Activated CD8-positive, alpha-beta memory T cell treated with anti-CD3 and anti-CD28 coated beads, Interleukin-2, amount 50 U/mL, for 1 hour (primary cell): ENCODE results near the gene DSG2.

Source experiments
- DNase-seq: peaks from one replicate; pipeline ENCODE4 v3.0.0-alpha.2; 2020; ENCODE audit errors: extremely low read depth

The DSG2 gene

GRCh38 chr18:31590570-31590969 is 92.6 kb downstream of the DSG2 start:
- DNase-seq: no peak

GRCh38 chr18:31591113-31591512 is 93.1 kb downstream of the DSG2 start:
- DNase-seq: no peak

DNA sequence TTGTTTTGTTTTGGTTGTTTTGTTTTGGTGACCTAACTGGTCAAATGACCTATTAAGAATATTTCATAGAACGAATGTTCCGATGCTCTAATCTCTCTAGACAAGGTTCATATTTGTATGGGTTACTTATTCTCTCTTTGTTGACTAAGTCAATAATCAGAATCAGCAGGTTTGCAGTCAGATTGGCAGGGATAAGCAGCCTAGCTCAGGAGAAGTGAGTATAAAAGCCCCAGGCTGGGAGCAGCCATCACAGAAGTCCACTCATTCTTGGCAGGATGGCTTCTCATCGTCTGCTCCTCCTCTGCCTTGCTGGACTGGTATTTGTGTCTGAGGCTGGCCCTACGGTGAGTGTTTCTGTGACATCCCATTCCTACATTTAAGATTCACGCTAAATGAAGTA is 93.7 kb downstream of the DSG2 start, which contains the start of gene TTR:
Gene TTR (plus strand): TSS at position 250 of the 400 bp plus-strand sequence. CDS start 26 bp downstream, at position 276.
- no peak for DNase-seq

DNA sequence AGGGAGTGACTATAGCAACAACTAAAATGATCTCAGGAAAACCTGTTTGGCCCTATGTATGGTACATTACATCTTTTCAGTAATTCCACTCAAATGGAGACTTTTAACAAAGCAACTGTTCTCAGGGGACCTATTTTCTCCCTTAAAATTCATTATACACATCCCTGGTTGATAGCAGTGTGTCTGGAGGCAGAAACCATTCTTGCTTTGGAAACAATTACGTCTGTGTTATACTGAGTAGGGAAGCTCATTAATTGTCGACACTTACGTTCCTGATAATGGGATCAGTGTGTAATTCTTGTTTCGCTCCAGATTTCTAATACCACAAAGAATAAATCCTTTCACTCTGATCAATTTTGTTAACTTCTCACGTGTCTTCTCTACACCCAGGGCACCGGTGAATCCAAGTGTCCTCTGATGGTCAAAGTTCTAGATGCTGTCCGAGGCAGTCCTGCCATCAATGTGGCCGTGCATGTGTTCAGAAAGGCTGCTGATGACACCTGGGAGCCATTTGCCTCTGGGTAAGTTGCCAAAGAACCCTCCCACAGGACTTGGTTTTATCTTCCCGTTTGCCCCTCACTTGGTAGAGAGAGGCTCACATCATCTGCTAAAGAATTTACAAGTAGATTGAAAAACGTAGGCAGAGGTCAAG is 94.7 kb downstream of the DSG2 start:
- no peak for DNase-seq

DNA sequence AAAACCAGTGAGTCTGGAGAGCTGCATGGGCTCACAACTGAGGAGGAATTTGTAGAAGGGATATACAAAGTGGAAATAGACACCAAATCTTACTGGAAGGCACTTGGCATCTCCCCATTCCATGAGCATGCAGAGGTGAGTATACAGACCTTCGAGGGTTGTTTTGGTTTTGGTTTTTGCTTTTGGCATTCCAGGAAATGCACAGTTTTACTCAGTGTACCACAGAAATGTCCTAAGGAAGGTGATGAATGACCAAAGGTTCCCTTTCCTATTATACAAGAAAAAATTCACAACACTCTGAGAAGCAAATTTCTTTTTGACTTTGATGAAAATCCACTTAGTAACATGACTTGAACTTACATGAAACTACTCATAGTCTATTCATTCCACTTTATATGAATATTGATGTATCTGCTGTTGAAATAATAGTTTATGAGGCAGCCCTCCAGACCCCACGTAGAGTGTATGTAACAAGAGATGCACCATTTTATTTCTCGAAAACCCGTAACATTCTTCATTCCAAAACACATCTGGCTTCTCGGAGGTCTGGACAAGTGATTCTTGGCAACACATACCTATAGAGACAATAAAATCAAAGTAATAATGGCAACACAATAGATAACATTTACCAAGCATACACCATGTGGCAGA is 97.3 kb downstream of the DSG2 start:
- DNase-seq: no peak

GRCh38 chr18:31596081-31596872 is 98.3 kb downstream of the DSG2 start:
- no peak for DNase-seq

- DNase-seq: no peak
Observed at GRCh38 chr18:31598021-31598805, 100.2 kb downstream of the DSG2 start.
